HCT116 (cell line): ENCODE results near the gene ATM. TPM values are rescaled to one million over a fixed set of nuclear protein-coding genes. Genes with fewer than 3 reads are reported as not detected.

Experiments
- ATAC-seq: fragments of 200-7000 bp; cut with Tn5 transposase; 2 replicates; pipeline ENCODE4 v1.9.1; 2020; ENCODE audit warnings: mild to moderate bottlenecking, moderate library complexity
- BruUV-seq: library from RNA; stranded (reverse); fragments of 400-500 nt; replicated peaks from 2 replicates; lab custom pipeline; 2021; lab: Mats Ljungman, UMichigan
- CTCF ChIA-PET: fragments of 300-600 bp; sonication (Branson Sonifier 250); formaldehyde crosslinking; loops from one replicate; lab custom pipeline; 2021; ENCODE audit warnings: antibody characterized with exemption; lab: Charles Lee
- POLR2A ChIA-PET: fragments of 300-600, 350-600 bp; sonication (Branson Sonifier 250); formaldehyde crosslinking; loops from one replicate; lab custom pipeline; 2021; ENCODE audit warnings: antibody characterized with exemption; lab: Charles Lee
- RAD21 ChIA-PET, 2 experiments: fragments of 300-600 bp; sonication (Branson Sonifier 250); formaldehyde crosslinking; loops; one replicate each; lab custom pipeline; 2023; ENCODE audit warnings: low total read pairs in 2 of 2; ENCODE audit not compliant: uncharacterized antibody in 2 of 2, unreplicated experiment in 2 of 2, low non-redundant PET in 1 of 2; lab: Charles Lee
- DNase-seq: peaks from one replicate; pipeline ENCODE4 v3.0.0-alpha.2; 2010; ENCODE audit warnings: low read depth, low spot score
- H2AFZ ChIP-seq: fragments of 200-600 bp; shearing (Covaris generic), sonication (generic); 2 replicates; pipeline ENCODE4 v1.6.1; 2017; ENCODE audit warnings: low read depth, mixed run types, mixed read lengths, antibody characterized with exemption, low read length; ENCODE audit not compliant: poor library complexity, severe bottlenecking
- H3K27ac ChIP-seq: 2 replicates; pipeline ENCODE4 v1.5.1; 2012; ENCODE audit warnings: low read depth, low read length
- H3K27me3 ChIP-seq: fragments of 200-600 bp; sonication (generic); 2 replicates; pipeline ENCODE4 v1.6.1; 2016; ENCODE audit warnings: mixed run types, low read length, mixed read lengths; ENCODE audit not compliant: insufficient read depth
- H3K36me3 ChIP-seq, 2 experiments: fragments of 200-500 bp in 1 of 2; fragments of 200-600 bp in 1 of 2; sonication (Bioruptor generic) in 1 of 2; sonication (generic) in 1 of 2; 2 replicates each; pipeline versions ENCODE4 v1.5.1 to v1.6.1; 2014 to 2016; ENCODE audit warnings: low read length in 2 of 2, inconsistent platforms in 1 of 2, mixed read lengths in 1 of 2, mixed run types in 1 of 2; ENCODE audit not compliant: insufficient read depth in 2 of 2, control insufficient read depth in 1 of 2
- H3K4me1 ChIP-seq, 2 experiments: fragments of 200-600 bp in 1 of 2; sonication (generic) in 1 of 2; 2 replicates each; pipeline versions ENCODE4 v1.5.1 to v1.6.1; 2012 to 2017; ENCODE audit warnings: low read length in 2 of 2, inconsistent platforms in 1 of 2, mild to moderate bottlenecking in 1 of 2, mixed read lengths in 1 of 2, mixed run types in 1 of 2, moderate library complexity in 1 of 2; ENCODE audit not compliant: insufficient read depth in 2 of 2, control insufficient read depth in 1 of 2
- H3K4me2 ChIP-seq: fragments of 200-600 bp; sonication (generic); 2 replicates; pipeline ENCODE4 v1.6.1; 2017; ENCODE audit warnings: mixed run types, low read length, mixed read lengths
- H3K4me3 ChIP-seq, 2 experiments: fragments of 200-600 bp in 1 of 2; sonication (generic) in 1 of 2; replicated peaks in 1 of 2; 2 replicates each; pipeline ENCODE4 v1.5.1; 2011 to 2016; ENCODE audit warnings: low read length in 2 of 2, control low read depth in 1 of 2, low read depth in 1 of 2, mild to moderate bottlenecking in 1 of 2, mixed read lengths in 1 of 2, mixed run types in 1 of 2
- H3K79me2 ChIP-seq: fragments of 200-600 bp; sonication (generic); 2 replicates; pipeline ENCODE4 v1.6.1; 2017; ENCODE audit warnings: mild to moderate bottlenecking, mixed run types, low read length, moderate library complexity, mixed read lengths; ENCODE audit not compliant: insufficient read depth
- H3K9ac ChIP-seq: fragments of 200-600 bp; sonication (generic); 2 replicates; pipeline ENCODE4 v1.6.1; 2016; ENCODE audit warnings: low read length, mixed read lengths
- H3K9me2 ChIP-seq: fragments of 200-600 bp; sonication (generic), shearing (Covaris generic); 2 replicates; pipeline ENCODE4 v1.6.1; 2017; ENCODE audit warnings: mixed run types, mild to moderate bottlenecking, moderate library complexity; ENCODE audit not compliant: insufficient read depth
- H3K9me3 ChIP-seq, 2 experiments: fragments of 200-500 bp in 1 of 2; fragments of 200-600 bp in 1 of 2; sonication (Bioruptor generic) in 1 of 2; sonication (generic) in 1 of 2; 2 replicates each; pipeline ENCODE4 v1.6.1; 2014 to 2017; ENCODE audit warnings: low read length in 2 of 2, mixed read lengths in 2 of 2, inconsistent platforms in 1 of 2, low read depth in 1 of 2, mild to moderate bottlenecking in 1 of 2, mixed run types in 1 of 2, moderate library complexity in 1 of 2; ENCODE audit not compliant: control insufficient read depth in 1 of 2, insufficient read depth in 1 of 2
- H4K20me1 ChIP-seq: fragments of 200-600 bp; sonication (generic), shearing (Covaris generic); 2 replicates; pipeline ENCODE4 v1.6.1; 2017; ENCODE audit warnings: mixed run types, mild to moderate bottlenecking, moderate library complexity; ENCODE audit not compliant: insufficient read depth
- ATF3 ChIP-seq: IDR thresholded peaks from 2 replicates; pipeline ENCODE4 v1.6.1; 2012
- CBX3 ChIP-seq: IDR thresholded peaks from 2 replicates; pipeline ENCODE4 v1.6.1; 2012; ENCODE audit warnings: low read depth
- CEBPB ChIP-seq: IDR thresholded peaks from 2 replicates; pipeline ENCODE4 v1.6.1; 2012; ENCODE audit warnings: low read depth
- EGR1 ChIP-seq: IDR thresholded peaks from 2 replicates; pipeline ENCODE4 v1.6.1; 2012; ENCODE audit warnings: low read depth
- ELF1 ChIP-seq: IDR thresholded peaks from 2 replicates; pipeline ENCODE4 v1.6.1; 2012; ENCODE audit warnings: low read depth, borderline replicate concordance
- EZH2 ChIP-seq: fragments of 200-600 bp; sonication (generic); IDR thresholded peaks from 2 replicates; pipeline ENCODE4 v1.6.1; 2017; ENCODE audit warnings: antibody characterized with exemption, mixed run types
- JUND ChIP-seq: IDR thresholded peaks from 2 replicates; pipeline ENCODE4 v1.6.1; 2012
- MAX ChIP-seq: IDR thresholded peaks from 2 replicates; pipeline ENCODE4 v1.6.1; 2012
- POLR2A ChIP-seq: IDR thresholded peaks from 2 replicates; pipeline ENCODE4 v1.7.0; 2011; ENCODE audit warnings: borderline replicate concordance; ENCODE audit not compliant: insufficient read depth, insufficient read length; ENCODE audit errors: extremely low read depth
- RAD21 ChIP-seq: IDR thresholded peaks from 2 replicates; pipeline ENCODE4 v1.6.1; 2012; ENCODE audit warnings: low read depth, mild to moderate bottlenecking
- REST ChIP-seq: IDR thresholded peaks from 2 replicates; pipeline ENCODE4 v1.6.1; 2012; ENCODE audit warnings: low read depth
- SIN3A ChIP-seq: IDR thresholded peaks from 2 replicates; pipeline ENCODE4 v1.6.1; 2012; ENCODE audit warnings: low read depth
- SP1 ChIP-seq: IDR thresholded peaks from 2 replicates; pipeline ENCODE4 v1.6.1; 2012; ENCODE audit warnings: low read depth
- TCF7L2 ChIP-seq: IDR thresholded peaks from 2 replicates; pipeline ENCODE4 v1.7.0; 2011; ENCODE audit warnings: borderline replicate concordance, inconsistent platforms; ENCODE audit not compliant: insufficient read depth, insufficient read length; ENCODE audit errors: extremely low read depth
- ZFX ChIP-seq: fragments of 450-650 bp; IDR thresholded peaks from 2 replicates; pipeline ENCODE4 v1.6.1; 2017
- intact Hi-C: fragments of 100-400 bp; cut with micrococcal nuclease; formaldehyde crosslinking; loops from 2 replicates; pipeline ENCODE4 v1.10.0; 2022
- total RNA-seq: library from RNA; stranded (reverse); gene quantifications from one replicate; pipeline ENCODE4 v1.2.1, GENCODE V29; 2021; ENCODE audit not compliant: unreplicated experiment

ATM gene
- total RNA-seq, 1 experiment from 2014 or later, result 32.2 TPM

GRCh38 chr11:108239076-108239475 is 16.2 kb downstream of the ATM start:
- H3K79me2 ChIP-seq, result peaks cover under 1% of the 10 kb centered on the region; the same call in 1 of the 2 replicates
- no peak overlapping the region for H3K4me2 ChIP-seq
- RAD21 ChIA-PET, result no interaction called here
- H3K27ac ChIP-seq, result no peak overlapping the region
- CTCF ChIA-PET, result no interaction called here
- no peak overlapping the region for H3K9ac ChIP-seq
- POLR2A ChIA-PET, result no interaction called here
- peaks cover 4 to 6% of the 10 kb centered on the region in 2 experiments; a peak in 1 of 4 replicates for H3K36me3 ChIP-seq
- ATAC-seq, result no peak
- H2AFZ ChIP-seq, result no peak overlapping the region
- intact Hi-C loops, result no loop called here
- H3K9me2 ChIP-seq, result no peaks in the 10 kb centered on the region
- H3K4me3 ChIP-seq, result no peak overlapping the region
- DNase-seq, result no peak
- H3K9me3 ChIP-seq, result no peaks in the 10 kb centered on the region
- TF ChIP-seq SP1 (no peak), RAD21 (no peak), ZFX (no peak), SIN3A (no peak), ELF1 (no peak), CEBPB (no peak), CBX3 (no peak)
- no peaks in the 10 kb centered on the region for H3K4me1 ChIP-seq
- no TSS peak for BruUV-seq
- H3K27me3 ChIP-seq, result no peaks in the 10 kb centered on the region
- H4K20me1 ChIP-seq, result no peaks in the 10 kb centered on the region

GRCh38 chr11:108241330-108242037 is 18.6 kb downstream of the ATM start:
- intact Hi-C loops, result no loop called here
- DNase-seq (no peak), ATAC-seq (no peak)
- no peaks in the 10 kb centered on the region for H4K20me1 ChIP-seq
- no peak overlapping the region for H3K4me2 ChIP-seq
- H3K9ac ChIP-seq, result no peak overlapping the region
- H3K27me3 ChIP-seq, result no peaks in the 10 kb centered on the region
- POLR2A ChIA-PET, result no interaction called here
- TF ChIP-seq JUND (no peak), REST (no peak), POLR2A (no peak), ATF3 (no peak), CBX3 (no peak), EZH2 (no peak), MAX (no peak), TCF7L2 (no peak), EGR1 (no peak)
- no peaks in the 10 kb centered on the region for H3K9me3 ChIP-seq
- CTCF ChIA-PET, result interaction anchor here (1.8 kb wide), 1 partner anchor 18 kb away, joined by 6 read pairs; the partner anchor contains the start of gene ATM
- H3K4me3 ChIP-seq, result no peak overlapping the region
- BruUV-seq, result no TSS peak
- H2AFZ ChIP-seq, result no peak overlapping the region
- no peaks in the 10 kb centered on the region for H3K79me2 ChIP-seq
- H3K27ac ChIP-seq, result no peak overlapping the region
- no peaks in the 10 kb centered on the region for H3K9me2 ChIP-seq
- RAD21 ChIA-PET, result no interaction called here
- peaks cover 0 to 6% of the 10 kb centered on the region in 2 experiments; a peak in 1 of 4 replicates for H3K36me3 ChIP-seq
- no peaks in the 10 kb centered on the region for H3K4me1 ChIP-seq
